Body of pancreas (tissue), 4 donors: ENCODE measurements around the gene TDRD7. TPM values are rescaled to one million over a fixed set of nuclear protein-coding genes. Genes with fewer than 3 reads are reported as not detected.

Experiments used
- ATAC-seq: fragments of 150-250 bp; one replicate; pipeline ENCODE4 v1.9.1; 2016
- DNase-seq, 4 donors: peaks; one replicate each; pipeline ENCODE4 v3.0.0-alpha.2; 2019
- H3K27ac ChIP-seq, 4 donors: fragments of 200-600 bp; sonication (generic); 1 replicate in 3 of 4; 2 replicates in 1 of 4; pipeline versions ENCODE4 v1.5.1 to v1.6.1; 2016 to 2019; ENCODE audit warnings: mild to moderate bottlenecking in 1 of 4, mixed read lengths in 1 of 4, moderate library complexity in 1 of 4
- H3K27me3 ChIP-seq, 2 donors: fragments of 200-600 bp; sonication (generic); one replicate each; pipeline ENCODE4 v1.6.0; 2016; ENCODE audit warnings: mild to moderate bottlenecking in 1 of 2
- H3K36me3 ChIP-seq, 2 donors: fragments of 200-600 bp; sonication (generic); replicated peaks in 1 of 2; 2 replicates each; pipeline ENCODE4 v1.5.1; 2016; ENCODE audit warnings: low read depth in 2 of 2; ENCODE audit not compliant: insufficient read depth in 1 of 2
- H3K4me1 ChIP-seq: fragments of 200-600 bp; sonication (generic); one replicate; pipeline ENCODE4 v1.6.0; 2016
- H3K4me3 ChIP-seq, 2 donors: fragments of 200-600 bp; sonication (generic); 1 replicate in 1 of 2; 2 replicates in 1 of 2; pipeline ENCODE4 v1.5.1; 2016 to 2019
- H3K9me3 ChIP-seq, 3 donors: fragments of 200-600 bp; sonication (generic); 1 replicate in 2 of 3; 2 replicates in 1 of 3; pipeline ENCODE4 v1.5.1; 2016
- CTCF ChIP-seq, 7 experiments: fragments of 450-650 bp in 4 of 7; fragments of 200-600 bp in 3 of 7; sonication (generic) in 3 of 7; IDR thresholded peaks; one replicate each; pipeline ENCODE4 v1.5.1; 2016 to 2019; ENCODE audit warnings: antibody characterized with exemption in 7 of 7
- POLR2A ChIP-seq, 3 donors: fragments of 450-650 bp; IDR thresholded peaks; one replicate each; pipeline ENCODE4 v1.6.1; 2016; ENCODE audit warnings: antibody characterized with exemption in 3 of 3, mild to moderate bottlenecking in 2 of 3
- WGBS, 2 donors: methylation state at CpG; one replicate each; pipeline ENCODE4 v1.1.5; 2017; 5-methylcytosine and 5-hydroxymethylcytosine counted together
- intact Hi-C: fragments of 100-400 bp; cut with DNase I; formaldehyde crosslinking; loops from one replicate; pipeline ENCODE4 v1.15.1; 2023
- total RNA-seq, 2 donors: library from RNA; depleted of rRNA; stranded (reverse); fragments of >200 nt; gene quantifications; one replicate each; pipeline ENCODE4 v1.1.0, GENCODE V29; 2016

Gene TDRD7
- total RNA-seq, 2 donors from 2014 or later: 2.3 to 7.5 TPM

- no peaks in the 10 kb centered on the region for H3K27me3 ChIP-seq
- TF ChIP-seq CTCF (IDR thresholded peaks at IDR 0.05): no peak
- no peak for TF ChIP-seq POLR2A (IDR thresholded peaks at IDR 0.05)
- intact Hi-C loops: loop anchor here (10.0 kb wide), 1 partner anchor 542 kb away; the partner anchor contains the start of gene ZNF782
- H3K4me3 ChIP-seq: no peak overlapping the region
- WGBS, 2 donors: 86 to 92% methylated on average over 1 of the region's 1 CpG
- no peaks in the 10 kb centered on the region for H3K36me3 ChIP-seq
- H3K27ac ChIP-seq: no peak overlapping the region
- no peaks in the 10 kb centered on the region for H3K9me3 ChIP-seq
- DNase-seq: no peak
- no peak for ATAC-seq
- peaks cover 6% of the 10 kb centered on the region for H3K4me1 ChIP-seq
Observed at GRCh38 chr9:97397220-97397619, 14.7 kb upstream of the TDRD7 start.

- peak; percentile 88 to 97 (median 89) for TF ChIP-seq CTCF (IDR thresholded peaks at IDR 0.05)
- no peak for TF ChIP-seq POLR2A (IDR thresholded peaks at IDR 0.05)
- Histone ChIP-seq H3K27ac (no peak overlapping the region), H3K9me3 (no peaks in the 10 kb centered on the region), H3K4me3 (no peak overlapping the region), H3K4me1 (peaks cover 6% of the 10 kb centered on the region), H3K27me3 (no peaks in the 10 kb centered on the region), H3K36me3 (no peaks in the 10 kb centered on the region)
- 22 to 24% methylated on average over 20 of the region's 20 CpGs for WGBS, 2 donors
- DNase-seq: peak; percentile 77 to 89 (median 84)
- peak; percentile 88 for ATAC-seq
- intact Hi-C loops: loop anchor here (10.0 kb wide), 1 partner anchor 544 kb away; the partner anchor contains the start of gene ZNF782
Observed at GRCh38 chr9:97398999-97399758, 12.7 kb upstream of the TDRD7 start.

GRCh38 chr9:97403746-97404316 is 8.1 kb upstream of the TDRD7 start:
- Histone ChIP-seq H3K27me3 (no peaks in the 10 kb centered on the region), H3K9me3 (no peaks in the 10 kb centered on the region), H3K4me3 (no peak overlapping the region), H3K36me3 (no peaks in the 10 kb centered on the region), H3K4me1 (peaks cover 14% of the 10 kb centered on the region), H3K27ac (no peak overlapping the region)
- intact Hi-C loops: no loop called here
- no peak for ATAC-seq
- WGBS, 2 donors: 93% methylated on average over 4 of the region's 4 CpGs
- DNase-seq: no peak
- TF ChIP-seq POLR2A (IDR thresholded peaks at IDR 0.05): no peak
- no peak for TF ChIP-seq CTCF (IDR thresholded peaks at IDR 0.05)

- peaks cover 9% of the 10 kb centered on the region for H3K4me1 ChIP-seq
- TF ChIP-seq POLR2A (IDR thresholded peaks at IDR 0.05): no peak
- TF ChIP-seq CTCF (IDR thresholded peaks at IDR 0.05): no peak
- 46 to 64% methylated on average over 2 of the region's 2 CpGs for WGBS, 2 donors
- intact Hi-C loops: no loop called here
- H3K36me3 ChIP-seq: no peaks in the 10 kb centered on the region
- no peaks in the 10 kb centered on the region for H3K27me3 ChIP-seq
- no peak overlapping the region for H3K4me3 ChIP-seq
- ATAC-seq (no peak), DNase-seq (no peak)
- no peaks in the 10 kb centered on the region for H3K9me3 ChIP-seq
- H3K27ac ChIP-seq: no peak overlapping the region
Observed at GRCh38 chr9:97405551-97405950, 6.3 kb upstream of the TDRD7 start.
